HepG2 (cell line): ENCODE results near the gene TOM1L2. TPM values are rescaled to one million over a fixed set of nuclear protein-coding genes. Genes with fewer than 3 reads are reported as not detected.

Experiments
- ATAC-seq: fragments of 200-7000 bp; cut with Tn5 transposase; 3 replicates; pipeline ENCODE4 v1.9.1; 2020; ENCODE audit warnings: mild to moderate bottlenecking, moderate library complexity
- BruUV-seq: library from RNA; stranded (reverse); fragments of 400-500 nt; replicated peaks from 2 replicates; lab custom pipeline; 2021; lab: Mats Ljungman, UMichigan
- CTCF ChIA-PET: fragments of 300-600 bp; formaldehyde crosslinking; extraction: SDS; loops from one replicate; lab custom pipeline; 2021; ENCODE audit warnings: low total read pairs, inconsistent platforms, low intra/inter-chr PET ratio; lab: Yijun Ruan, JAX
- POLR2A ChIA-PET: fragments of 350-600 bp; sonication (Branson Sonifier 250); formaldehyde crosslinking; loops from one replicate; lab custom pipeline; 2020; ENCODE audit warnings: antibody characterized with exemption, inconsistent platforms; lab: Yijun Ruan, JAX
- DNase-seq: peaks from one replicate; pipeline ENCODE4 v3.0.0-alpha.2; 2015; ENCODE audit warnings: low spot score
- FAIRE-seq: peaks from 3 replicates; lab custom pipeline; 2011; peaks lifted over from hg19 to GRCh38; lab: Jason Lieb, UNC
- H2AFZ ChIP-seq: one replicate; pipeline ENCODE4 v1.6.1; 2011; ENCODE audit warnings: low read length, inconsistent platforms
- H3K27ac ChIP-seq: fragments of 300-600 bp; 3 replicates; pipeline ENCODE4 v1.8.0; 2011; ENCODE audit warnings: mixed run types, mild to moderate bottlenecking, mixed read lengths, low read length, inconsistent platforms; ENCODE audit not compliant: insufficient read depth; ENCODE audit errors: extremely low read length
- H3K27me3 ChIP-seq, 2 experiments: fragments of 200-600 bp in 1 of 2; 2 replicates in 1 of 2; 3 replicates in 1 of 2; pipeline versions ENCODE4 v1.6.0 to v1.8.0; 2011; ENCODE audit warnings: low read length in 2 of 2, mild to moderate bottlenecking in 2 of 2, moderate library complexity in 2 of 2, inconsistent platforms in 1 of 2; ENCODE audit not compliant: insufficient read depth in 2 of 2, control insufficient read depth in 1 of 2
- H3K36me3 ChIP-seq, 2 experiments: fragments of 200-600 bp in 1 of 2; replicated peaks in 1 of 2; 2 replicates in 1 of 2; 3 replicates in 1 of 2; pipeline versions ENCODE4 v1.5.1 to v1.8.0; 2011; ENCODE audit warnings: low read length in 2 of 2, inconsistent platforms in 1 of 2; ENCODE audit not compliant: insufficient read depth in 2 of 2, control insufficient read depth in 1 of 2
- H3K4me1 ChIP-seq: 2 replicates; pipeline ENCODE4 v1.5.1; 2012; ENCODE audit warnings: low read length, inconsistent platforms; ENCODE audit not compliant: insufficient read depth
- H3K4me2 ChIP-seq: 2 replicates; pipeline ENCODE4 v1.6.0; 2011; ENCODE audit warnings: low read depth, low read length, inconsistent platforms
- H3K4me3 ChIP-seq, 3 experiments: fragments of 200-600 bp in 1 of 3; sonication (generic), shearing (Covaris generic) in 1 of 3; replicated peaks in 1 of 3; 2 replicates each; pipeline ENCODE4 v1.5.1; 2011 to 2016; ENCODE audit warnings: low read length in 3 of 3, inconsistent platforms in 2 of 3, low read depth in 2 of 3, mild to moderate bottlenecking in 2 of 3, control low read depth in 1 of 3, mixed read lengths in 1 of 3; ENCODE audit not compliant: insufficient read depth in 1 of 3
- H3K79me2 ChIP-seq: one replicate; pipeline ENCODE4 v1.6.1; 2011; ENCODE audit warnings: low read length, inconsistent platforms; ENCODE audit not compliant: insufficient read depth
- H3K9ac ChIP-seq: 2 replicates; pipeline ENCODE4 v1.6.0; 2011; ENCODE audit warnings: mild to moderate bottlenecking, low read depth, low read length, inconsistent platforms; ENCODE audit not compliant: insufficient read depth
- H3K9me3 ChIP-seq: 2 replicates; pipeline ENCODE4 v1.5.1; 2012; ENCODE audit warnings: mild to moderate bottlenecking, low read length
- H4K20me1 ChIP-seq: 2 replicates; pipeline ENCODE4 v1.6.0; 2011; ENCODE audit warnings: inconsistent platforms, mild to moderate bottlenecking, low read length, moderate library complexity; ENCODE audit not compliant: insufficient read depth
- KLF11 ChIP-seq: IDR thresholded peaks from 2 replicates; pipeline ENCODE4 v1.6.1; 2016; ENCODE audit warnings: missing compliant biosample characterization
- KLF9 ChIP-seq: IDR thresholded peaks from 2 replicates; pipeline ENCODE4 v1.6.1; 2016; ENCODE audit warnings: low read depth
- REL ChIP-seq: sonication (generic); formaldehyde crosslinking; conservative IDR thresholded peaks from 2 replicates; pipeline ENCODE4 v1.8.0; 2022; ENCODE audit warnings: mild to moderate bottlenecking, missing genetic modification reagents, moderate library complexity
- SPEN ChIP-seq: sonication (generic); formaldehyde crosslinking; IDR thresholded peaks from 2 replicates; pipeline ENCODE4 v1.5.1; 2020; ENCODE audit warnings: low read depth, mild to moderate bottlenecking, missing genetic modification reagents
- XRCC5 ChIP-seq: fragments of 200-400 bp; formaldehyde crosslinking; optimal IDR thresholded peaks from 2 replicates; pipeline ENCODE3; 2017; ENCODE audit warnings: mild to moderate bottlenecking, low read length
- YEATS4 ChIP-seq: sonication (generic); formaldehyde crosslinking; IDR thresholded peaks from 2 replicates; pipeline ENCODE4 v1.4.0; 2020; ENCODE audit warnings: missing genetic modification reagents, borderline replicate concordance
- ZNF781 ChIP-seq: sonication (generic); formaldehyde crosslinking; IDR thresholded peaks from 2 replicates; pipeline ENCODE4 v1.5.1; 2020; ENCODE audit warnings: borderline replicate concordance, mild to moderate bottlenecking, missing genetic modification reagents; ENCODE audit errors: not compliant biosample characterization
- ZNF841 ChIP-seq: sonication (generic); formaldehyde crosslinking; IDR thresholded peaks from 2 replicates; pipeline ENCODE4 v1.8.1; 2023; ENCODE audit warnings: missing genetic modification reagents, borderline replicate concordance
- WGBS: methylation state at CpG from one replicate; pipeline ENCODE4 v1.1.6; 2017; ENCODE audit warnings: low lambda C conversion rate; 5-methylcytosine and 5-hydroxymethylcytosine counted together
- in situ Hi-C: cut with HindIII; loops from 2 replicates; pipeline ENCODE4 v1.10.0; 2017; ENCODE audit warnings: low pct_unique_long_range_greater_than_20kb; ENCODE audit not compliant: extremely low pct_ligation_motif_present
- intact Hi-C: fragments of 100-400 bp; cut with micrococcal nuclease; formaldehyde crosslinking; loops from one replicate; pipeline ENCODE4 v1.10.0; 2022; ENCODE audit not compliant: unreplicated experiment
- polyA plus RNA-seq, 8 experiments: library from polyadenylated mRNA; depleted of rRNA in 3 of 8; stranded (reverse) in 7 of 8; unstranded in 1 of 8; fragments of >200 nt; fragmentation: Illumina TruSeq in 4 of 8; extraction: Trizol in 4 of 8; gene quantifications; 2 replicates each; pipeline versions ENCODE4 v1.2.1 to v1.2.3, GENCODE V29; 2011 to 2016; ENCODE audit warnings: low read depth in 4 of 8, missing spikeins in 1 of 8, mixed read lengths in 1 of 8; ENCODE audit not compliant: insufficient read depth in 1 of 8
- total RNA-seq, 5 experiments: library from RNA; depleted of rRNA; stranded (reverse); fragments of >200 nt; fragmentation: Illumina TruSeq; extraction: Trizol; gene quantifications; 2 replicates each; pipeline ENCODE4 v1.2.3, GENCODE V29; 2016; ENCODE audit warnings: low read depth in 1 of 5
- TF ChIP-seq, protein P1 (sequence below): sonication (generic); formaldehyde crosslinking; IDR thresholded peaks from 2 replicates; pipeline ENCODE4 v1.5.1; 2020; ENCODE audit warnings: missing genetic modification reagents, mild to moderate bottlenecking, borderline replicate concordance
- TF ChIP-seq, protein P2 (sequence below): fragments of 450-650 bp; IDR thresholded peaks from 2 replicates; pipeline ENCODE4 v1.6.1; 2017; ENCODE audit warnings: mild to moderate bottlenecking

TOM1L2 gene
- total and polyA plus RNA-seq, 2 of the 13 experiments (the other 11 are each of a cell fraction or from before 2014, with no cell fraction given) = 4.7 to 7.4 TPM

DNA sequence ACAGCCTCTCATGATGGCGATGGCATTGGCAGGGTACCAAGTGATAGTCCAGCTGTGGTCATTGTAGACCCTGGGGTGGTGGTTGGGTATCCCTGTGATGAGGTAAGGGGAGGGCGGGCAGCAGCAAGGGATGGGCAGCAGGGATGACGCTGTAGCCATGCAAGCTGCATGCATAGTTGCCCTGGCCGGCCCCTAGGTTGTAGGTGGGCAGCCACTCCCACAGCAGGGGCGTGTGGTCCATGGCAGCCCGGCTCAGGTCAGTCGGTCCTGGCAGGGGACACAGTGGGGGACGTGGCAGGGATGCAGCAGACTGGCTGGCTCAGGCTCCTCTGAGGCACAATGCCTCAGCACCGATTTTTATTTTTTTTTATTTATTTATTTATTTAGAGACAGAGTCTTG lies 9.1 kb upstream of the TOM1L2 start:
- ATAC-seq = no peak
- intact Hi-C loops (no loop called here), in situ Hi-C loops (no loop called here)
- H3K27me3 ChIP-seq = peaks cover 7 to 26% of the 10 kb centered on the region in 2 experiments; a peak in 4 of 5 replicates
- H3K9me3 ChIP-seq = no peaks in the 10 kb centered on the region
- no peak overlapping the region for H2AFZ ChIP-seq
- H3K4me2 ChIP-seq = no peak overlapping the region
- H3K4me3 ChIP-seq = no peak overlapping the region
- H4K20me1 ChIP-seq = no peaks in the 10 kb centered on the region
- H3K79me2 ChIP-seq = no peaks in the 10 kb centered on the region
- POLR2A ChIA-PET = no interaction called here
- TF ChIP-seq SPEN (CRISPR knock-in tag) (no peak), KLF11 (CRISPR knock-in tag) (no peak), ZNF841 (CRISPR knock-in tag) (no peak), YEATS4 (CRISPR knock-in tag) (no peak), KLF9 (CRISPR knock-in tag) (no peak), REL (CRISPR knock-in tag) (no peak), XRCC5 (no peak), ZNF781 (no peak)
- TF ChIP-seq, protein P1, sequence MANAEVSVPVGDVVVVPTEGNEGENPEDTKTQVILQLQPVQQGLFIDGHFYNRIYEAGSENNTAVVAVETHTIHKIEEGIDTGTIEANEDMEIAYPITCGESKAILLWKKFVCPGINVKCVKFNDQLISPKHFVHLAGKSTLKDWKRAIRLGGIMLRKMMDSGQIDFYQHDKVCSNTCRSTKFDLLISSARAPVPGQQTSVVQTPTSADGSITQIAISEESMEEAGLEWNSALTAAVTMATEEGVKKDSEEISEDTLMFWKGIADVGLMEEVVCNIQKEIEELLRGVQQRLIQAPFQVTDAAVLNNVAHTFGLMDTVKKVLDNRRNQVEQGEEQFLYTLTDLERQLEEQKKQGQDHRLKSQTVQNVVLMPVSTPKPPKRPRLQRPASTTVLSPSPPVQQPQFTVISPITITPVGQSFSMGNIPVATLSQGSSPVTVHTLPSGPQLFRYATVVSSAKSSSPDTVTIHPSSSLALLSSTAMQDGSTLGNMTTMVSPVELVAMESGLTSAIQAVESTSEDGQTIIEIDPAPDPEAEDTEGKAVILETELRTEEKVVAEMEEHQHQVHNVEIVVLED (CRISPR knock-in tag) = no peak
- TF ChIP-seq, protein P2, sequence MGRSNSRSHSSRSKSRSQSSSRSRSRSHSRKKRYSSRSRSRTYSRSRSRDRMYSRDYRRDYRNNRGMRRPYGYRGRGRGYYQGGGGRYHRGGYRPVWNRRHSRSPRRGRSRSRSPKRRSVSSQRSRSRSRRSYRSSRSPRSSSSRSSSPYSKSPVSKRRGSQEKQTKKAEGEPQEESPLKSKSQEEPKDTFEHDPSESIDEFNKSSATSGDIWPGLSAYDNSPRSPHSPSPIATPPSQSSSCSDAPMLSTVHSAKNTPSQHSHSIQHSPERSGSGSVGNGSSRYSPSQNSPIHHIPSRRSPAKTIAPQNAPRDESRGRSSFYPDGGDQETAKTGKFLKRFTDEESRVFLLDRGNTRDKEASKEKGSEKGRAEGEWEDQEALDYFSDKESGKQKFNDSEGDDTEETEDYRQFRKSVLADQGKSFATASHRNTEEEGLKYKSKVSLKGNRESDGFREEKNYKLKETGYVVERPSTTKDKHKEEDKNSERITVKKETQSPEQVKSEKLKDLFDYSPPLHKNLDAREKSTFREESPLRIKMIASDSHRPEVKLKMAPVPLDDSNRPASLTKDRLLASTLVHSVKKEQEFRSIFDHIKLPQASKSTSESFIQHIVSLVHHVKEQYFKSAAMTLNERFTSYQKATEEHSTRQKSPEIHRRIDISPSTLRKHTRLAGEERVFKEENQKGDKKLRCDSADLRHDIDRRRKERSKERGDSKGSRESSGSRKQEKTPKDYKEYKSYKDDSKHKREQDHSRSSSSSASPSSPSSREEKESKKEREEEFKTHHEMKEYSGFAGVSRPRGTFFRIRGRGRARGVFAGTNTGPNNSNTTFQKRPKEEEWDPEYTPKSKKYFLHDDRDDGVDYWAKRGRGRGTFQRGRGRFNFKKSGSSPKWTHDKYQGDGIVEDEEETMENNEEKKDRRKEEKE = no peak
- no peak for FAIRE-seq
- 29% methylated on average over 5 of the region's 9 CpGs for WGBS
- H3K9ac ChIP-seq = no peak overlapping the region
- CTCF ChIA-PET = no interaction called here
- no peak overlapping the region for H3K27ac ChIP-seq
- peaks cover 17% of the 10 kb centered on the region for H3K4me1 ChIP-seq
- no TSS peak for BruUV-seq
- no peak for DNase-seq
- H3K36me3 ChIP-seq = no peaks in the 10 kb centered on the region
